Thyroid gland (tissue), 4 donors: Measurements from ENCODE around the gene DIP2A. TPM values are rescaled to one million over a fixed set of nuclear protein-coding genes. Genes with fewer than 3 reads are reported as not detected.
"Not testable (repeated sequence)": the region's sequence is repeated elsewhere in the genome, so short reads cannot be mapped to it uniquely, and the experiment has no call there.

Experiments
- DNase-seq, 2 donors: peaks; one replicate each; pipeline ENCODE4 v3.0.0-alpha.2; 2019
- H3K27ac ChIP-seq, 3 donors: fragments of 200-600 bp; sonication (generic); 1 replicate in 2 of 3; 2 replicates in 1 of 3; pipeline ENCODE4 v1.5.1; 2016 to 2019; ENCODE audit warnings: mild to moderate bottlenecking in 1 of 3, moderate library complexity in 1 of 3
- H3K27me3 ChIP-seq: fragments of 200-600 bp; sonication (generic); one replicate; pipeline ENCODE4 v1.5.1; 2019
- H3K36me3 ChIP-seq, 2 donors: fragments of 200-600 bp; sonication (generic); one replicate each; pipeline ENCODE4 v1.5.1; 2016 to 2019
- H3K4me1 ChIP-seq, 2 donors: fragments of 200-600 bp; sonication (generic); one replicate each; pipeline ENCODE4 v1.5.1; 2017 to 2019
- H3K4me3 ChIP-seq, 3 donors: fragments of 200-600 bp; sonication (generic); replicated peaks in 1 of 3; 1 replicate in 2 of 3; 2 replicates in 1 of 3; pipeline ENCODE4 v1.5.1; 2016; ENCODE audit warnings: mild to moderate bottlenecking in 1 of 3
- H3K9me3 ChIP-seq: fragments of 200-600 bp; sonication (generic); one replicate; pipeline ENCODE4 v1.5.1; 2017
- CTCF ChIP-seq, 6 experiments: fragments of 200-600 bp in 3 of 6; fragments of 450-650 bp in 3 of 6; sonication (generic) in 3 of 6; IDR thresholded peaks; one replicate each; pipeline ENCODE4 v1.5.1; 2016 to 2019; ENCODE audit warnings: antibody characterized with exemption in 6 of 6, mild to moderate bottlenecking in 2 of 6, inconsistent platforms in 1 of 6, moderate library complexity in 1 of 6
- POLR2A ChIP-seq, 2 donors: fragments of 450-650 bp; IDR thresholded peaks; one replicate each; pipeline ENCODE4 v1.6.1; 2017; ENCODE audit warnings: antibody characterized with exemption in 2 of 2, mild to moderate bottlenecking in 2 of 2, moderate library complexity in 1 of 2
- WGBS, 2 donors: methylation state at CpG; one replicate each; pipeline ENCODE4 v1.1.5; 2017; 5-methylcytosine and 5-hydroxymethylcytosine counted together
- intact Hi-C: fragments of 100-400 bp; cut with DNase I; formaldehyde crosslinking; loops from one replicate; pipeline ENCODE4 v1.15.1; 2023
- total RNA-seq, 4 donors: library from RNA; depleted of rRNA; stranded (reverse); fragments of >200 nt; gene quantifications; one replicate each; pipeline ENCODE4 v1.2.3, GENCODE V29; 2016

DIP2A gene
- total RNA-seq, 4 donors from 2014 or later = 35.1 to 56.3 (median 42.9) TPM

- H3K4me3 ChIP-seq = no peak overlapping the region
- no peaks in the 10 kb centered on the region for H3K9me3 ChIP-seq
- no peaks in the 10 kb centered on the region for H3K4me1 ChIP-seq
- TF ChIP-seq POLR2A (IDR thresholded peaks at IDR 0.05) (no peak), CTCF (IDR thresholded peaks at IDR 0.05) (no peak)
- H3K27me3 ChIP-seq = no peaks in the 10 kb centered on the region
- peaks cover 25 to 30% of the 10 kb centered on the region in 2 donors for H3K36me3 ChIP-seq
- DNase-seq = no peak
- intact Hi-C loops = no loop called here
- no peak overlapping the region for H3K27ac ChIP-seq
Observed at GRCh38 chr21:46570631-46571030, 111.9 kb downstream of the DIP2A start.

- no peak for TF ChIP-seq POLR2A (IDR thresholded peaks at IDR 0.05)
- no peak for TF ChIP-seq CTCF (IDR thresholded peaks at IDR 0.05)
- H3K4me3 ChIP-seq = no peak overlapping the region
- no peaks in the 10 kb centered on the region for H3K4me1 ChIP-seq
- no peaks in the 10 kb centered on the region for H3K27me3 ChIP-seq
- peaks cover 11 to 14% of the 10 kb centered on the region in 2 donors for H3K36me3 ChIP-seq
- DNase-seq = no peak
- WGBS, 2 donors = 97 to 100% methylated on average over 1 of the region's 1 CpG
- intact Hi-C loops = no loop called here
- H3K27ac ChIP-seq = no peak overlapping the region
- H3K9me3 ChIP-seq = no peaks in the 10 kb centered on the region
Observed at GRCh38 chr21:46572850-46573249, 114.2 kb downstream of the DIP2A start.

- H3K27ac ChIP-seq, H3K4me3 ChIP-seq, intact Hi-C loops, H3K9me3 ChIP-seq, H3K4me1 ChIP-seq, H3K36me3 ChIP-seq, DNase-seq, H3K27me3 ChIP-seq: not testable (repeated sequence)
- 96 to 98% methylated on average over 5 of the region's 5 CpGs for WGBS, 2 donors
Observed at GRCh38 chr21:46577786-46578185, 119.1 kb downstream of the DIP2A start.

- H3K9me3 ChIP-seq, H3K4me3 ChIP-seq, DNase-seq, H3K36me3 ChIP-seq, H3K27ac ChIP-seq, H3K27me3 ChIP-seq, H3K4me1 ChIP-seq, intact Hi-C loops: not testable (repeated sequence)
- WGBS, 2 donors = 96 to 99% methylated on average over 2 of the region's 2 CpGs
Observed at GRCh38 chr21:46579394-46579793, 120.7 kb downstream of the DIP2A start.

- 91 to 94% methylated on average over 4 to 5 of the region's 5 CpGs for WGBS, 2 donors
- intact Hi-C loops = no loop called here
Observed at GRCh38 chr21:46581780-46582307, 123.2 kb downstream of the DIP2A start.

More at GRCh38 chr21:46581780-46582307, 123.2 kb downstream of the DIP2A start:
- no peak for DNase-seq
- Histone ChIP-seq H3K4me3 (no peak overlapping the region), H3K27me3 (no peaks in the 10 kb centered on the region), H3K36me3 (peaks cover 0 to 5% of the 10 kb centered on the region in 2 donors), H3K9me3 (no peaks in the 10 kb centered on the region), H3K4me1 (no peaks in the 10 kb centered on the region), H3K27ac (no peak overlapping the region)
- TF ChIP-seq CTCF (IDR thresholded peaks at IDR 0.05) = no peak
- TF ChIP-seq POLR2A (IDR thresholded peaks at IDR 0.05) = no peak
